Naive thymus-derived CD4-positive, alpha-beta T cell (primary cell): ENCODE data around the gene MAGI2. TPM values are rescaled to one million over a fixed set of nuclear protein-coding genes. Genes with fewer than 3 reads are reported as not detected.

ENCODE experiments used
- ATAC-seq: fragments of 150-1000 bp; cut with Tn5 transposase; 2 replicates; pipeline ENCODE4 v1.10.0; 2021; ENCODE audit warnings: mild to moderate bottlenecking, moderate library complexity
- CTCF ChIA-PET: fragments of 350-600 bp; sonication (Branson Sonifier 250); formaldehyde crosslinking; loops from one replicate; lab custom pipeline; 2021; ENCODE audit warnings: antibody characterized with exemption; lab: Charles Lee
- POLR2A ChIA-PET: fragments of 350-600 bp; sonication (Branson Sonifier 250); formaldehyde crosslinking; loops from one replicate; lab custom pipeline; 2021; ENCODE audit warnings: antibody characterized with exemption, inconsistent platforms; lab: Charles Lee
- DNase-seq, 9 donors: peaks; one replicate each; pipeline versions ENCODE4 v3.0.0 to v3.0.0-alpha.2; 2020 to 2022; ENCODE audit warnings: mixed read lengths in 1 of 9
- H3K27ac ChIP-seq: one replicate; pipeline ENCODE4 v1.7.0; 2013; ENCODE audit warnings: mild to moderate bottlenecking, low read depth, low read length, moderate library complexity
- H3K27me3 ChIP-seq, 2 donors: one replicate each; pipeline ENCODE4 v1.7.0; 2013; ENCODE audit warnings: low read length in 2 of 2, mild to moderate bottlenecking in 2 of 2, moderate library complexity in 2 of 2; ENCODE audit not compliant: control insufficient read depth in 2 of 2, insufficient read depth in 2 of 2
- H3K36me3 ChIP-seq, 3 experiments: 1 replicate in 2 of 3; 2 replicates in 1 of 3; pipeline ENCODE4 v1.7.0; 2013; ENCODE audit warnings: low read length in 3 of 3, mild to moderate bottlenecking in 3 of 3, moderate library complexity in 1 of 3; ENCODE audit not compliant: insufficient read depth in 3 of 3, control insufficient read depth in 2 of 3
- H3K4me1 ChIP-seq, 2 donors: one replicate each; pipeline ENCODE4 v1.7.0; 2013; ENCODE audit warnings: low read length in 2 of 2, mild to moderate bottlenecking in 2 of 2, moderate library complexity in 1 of 2; ENCODE audit not compliant: control insufficient read depth in 2 of 2, insufficient read depth in 2 of 2
- H3K4me3 ChIP-seq: 2 replicates; pipeline ENCODE4 v1.7.0; 2013; ENCODE audit warnings: mild to moderate bottlenecking, low read length
- H3K9me3 ChIP-seq, 3 experiments: 1 replicate in 2 of 3; 2 replicates in 1 of 3; pipeline ENCODE4 v1.7.0; 2013; ENCODE audit warnings: low read length in 3 of 3; ENCODE audit not compliant: control insufficient read depth in 2 of 3
- H3K27ac Mint-ChIP-seq, 9 donors: one replicate each; pipeline ENCODE4 v1.8.0; 2020 to 2022; ENCODE audit warnings: mixed read lengths in 9 of 9, mild to moderate bottlenecking in 8 of 9, moderate library complexity in 5 of 9, inconsistent platforms in 2 of 9
- H3K27me3 Mint-ChIP-seq, 5 donors: one replicate each; pipeline ENCODE4 v1.8.0; 2021 to 2022; ENCODE audit warnings: mixed read lengths in 5 of 5, mild to moderate bottlenecking in 1 of 5
- H3K36me3 Mint-ChIP-seq, 5 donors: one replicate each; pipeline ENCODE4 v1.8.0; 2020 to 2022; ENCODE audit warnings: mixed read lengths in 5 of 5, mild to moderate bottlenecking in 3 of 5, inconsistent platforms in 1 of 5
- H3K4me1 Mint-ChIP-seq, 7 donors: one replicate each; pipeline ENCODE4 v1.8.0; 2020 to 2022; ENCODE audit warnings: mixed read lengths in 7 of 7, mild to moderate bottlenecking in 3 of 7, inconsistent platforms in 1 of 7
- H3K4me3 Mint-ChIP-seq, 10 donors: one replicate each; pipeline ENCODE4 v1.8.0; 2020 to 2022; ENCODE audit warnings: mild to moderate bottlenecking in 10 of 10, mixed read lengths in 10 of 10, moderate library complexity in 6 of 10, inconsistent platforms in 2 of 10
- H3K9me3 Mint-ChIP-seq, 11 donors: one replicate each; pipeline ENCODE4 v1.8.0; 2020 to 2022; ENCODE audit warnings: mixed read lengths in 11 of 11, mild to moderate bottlenecking in 4 of 11, inconsistent platforms in 1 of 11, moderate library complexity in 1 of 11
- intact Hi-C, 2 donors: fragments of 100-400 bp; cut with micrococcal nuclease; formaldehyde crosslinking; loops; one replicate each; pipeline ENCODE4 v1.15.1; 2023
- polyA plus RNA-seq, 2 donors: library from polyadenylated mRNA; unstranded; fragments of 300-500 nt; fragmentation: Illumina TruSeq; gene quantifications; one replicate each; pipeline ENCODE4 v1.2.3, GENCODE V29; 2021
- total RNA-seq, 6 experiments: library from RNA in 5 of 6; stranded (reverse) in 5 of 6; gene quantifications; 1 replicate in 5 of 6; 2 replicates in 1 of 6; pipeline ENCODE4 v1.2.3 and lab custom pipeline; 2021 to 2026

The MAGI2 gene
- total and polyA plus RNA-seq, 7 experiments from 2014 or later, result 0.05 to 0.67 (median 0.15) TPM; not detected in 3

GRCh38 chr7:79307376-79307775 is 146.1 kb downstream of the MAGI2 start:
- Mint-ChIP-seq H3K9me3 (peaks cover 0 to 2% (median 0%) of the 10 kb centered on the region in 11 donors), H3K36me3 (no peaks in the 10 kb centered on the region), H3K27me3 (no peaks in the 10 kb centered on the region), H3K4me3 (no peak overlapping the region), H3K4me1 (no peaks in the 10 kb centered on the region), H3K27ac (no peak overlapping the region)
- no peaks in the 10 kb centered on the region for H3K4me1 ChIP-seq
- no peak overlapping the region for H3K27ac ChIP-seq
- no peaks in the 10 kb centered on the region for H3K36me3 ChIP-seq
- no peaks in the 10 kb centered on the region for H3K9me3 ChIP-seq
- ChIA-PET POLR2A (no interaction called here), CTCF (no interaction called here)
- H3K27me3 ChIP-seq, result no peaks in the 10 kb centered on the region
- DNase-seq (no peak), ATAC-seq (no peak)
- intact Hi-C loops, result no loop called here
- H3K4me3 ChIP-seq, result no peak overlapping the region

- ChIA-PET POLR2A (interaction anchor here (0.6 kb wide), 1 partner anchor 377 kb away, joined by 8 read pairs; no protein-coding TSS in a partner anchor), CTCF (interaction anchor here (0.6 kb wide), 1 partner anchor 755 kb away, joined by 4 read pairs; no protein-coding TSS in a partner anchor)
- no peaks in the 10 kb centered on the region for H3K27me3 Mint-ChIP-seq
- Histone ChIP-seq H3K9me3 (no peaks in the 10 kb centered on the region), H3K4me1 (no peaks in the 10 kb centered on the region), H3K27ac (no peak overlapping the region), H3K4me3 (no peak overlapping the region), H3K27me3 (no peaks in the 10 kb centered on the region), H3K36me3 (no peaks in the 10 kb centered on the region)
- H3K9me3 Mint-ChIP-seq, result peaks cover 0 to 7% (median 0%) of the 10 kb centered on the region in 11 donors
- intact Hi-C loops, result no loop called here
- no peak for DNase-seq
- H3K27ac Mint-ChIP-seq, result no peak overlapping the region
- no peak overlapping the region for H3K4me3 Mint-ChIP-seq
- H3K36me3 Mint-ChIP-seq, result no peaks in the 10 kb centered on the region
- no peaks in the 10 kb centered on the region for H3K4me1 Mint-ChIP-seq
- no peak for ATAC-seq
These were observed 148.8 kb downstream of the MAGI2 start for GRCh38 chr7:79304711-79305110.

- H3K27me3 ChIP-seq, result no peaks in the 10 kb centered on the region
- no peaks in the 10 kb centered on the region for H3K4me1 ChIP-seq
- Mint-ChIP-seq H3K4me1 (no peaks in the 10 kb centered on the region), H3K27ac (no peak overlapping the region), H3K27me3 (no peaks in the 10 kb centered on the region), H3K4me3 (no peak overlapping the region), H3K9me3 (peaks cover 0 to 8% (median 3%) of the 10 kb centered on the region in 11 donors), H3K36me3 (no peaks in the 10 kb centered on the region)
- CTCF ChIA-PET, result no interaction called here
- DNase-seq, result no peak
- POLR2A ChIA-PET, result interaction anchor here (0.5 kb wide), 1 partner anchor 23 kb away, joined by 3 read pairs; no protein-coding TSS in a partner anchor
- H3K4me3 ChIP-seq, result no peak overlapping the region
- no peaks in the 10 kb centered on the region for H3K9me3 ChIP-seq
- intact Hi-C loops, result no loop called here
- H3K27ac ChIP-seq, result no peak overlapping the region
- no peak for ATAC-seq
- H3K36me3 ChIP-seq, result no peaks in the 10 kb centered on the region
These were observed 151.2 kb downstream of the MAGI2 start for GRCh38 chr7:79302293-79302692.

- intact Hi-C loops, result no loop called here
- Mint-ChIP-seq H3K27ac (no peak overlapping the region), H3K4me1 (no peaks in the 10 kb centered on the region), H3K9me3 (peaks cover 0 to 8% (median 3%) of the 10 kb centered on the region in 11 donors), H3K27me3 (no peaks in the 10 kb centered on the region), H3K36me3 (no peaks in the 10 kb centered on the region), H3K4me3 (no peak overlapping the region)
- CTCF ChIA-PET, result interaction anchor here (1.3 kb wide), 1 partner anchor 746 kb away, joined by 3 read pairs; no protein-coding TSS in a partner anchor
- H3K36me3 ChIP-seq, result no peaks in the 10 kb centered on the region
- no peaks in the 10 kb centered on the region for H3K27me3 ChIP-seq
- POLR2A ChIA-PET, result no interaction called here
- H3K4me3 ChIP-seq, result no peak overlapping the region
- H3K9me3 ChIP-seq, result no peaks in the 10 kb centered on the region
- H3K27ac ChIP-seq, result no peak overlapping the region
- no peak for ATAC-seq
- no peak for DNase-seq
- no peaks in the 10 kb centered on the region for H3K4me1 ChIP-seq
These were observed 152.0 kb downstream of the MAGI2 start for GRCh38 chr7:79301419-79301818.

GRCh38 chr7:79300573-79300972 is 152.9 kb downstream of the MAGI2 start:
- Histone ChIP-seq H3K36me3 (no peaks in the 10 kb centered on the region), H3K9me3 (no peaks in the 10 kb centered on the region), H3K4me1 (no peaks in the 10 kb centered on the region), H3K4me3 (no peak overlapping the region), H3K27me3 (no peaks in the 10 kb centered on the region), H3K27ac (no peak overlapping the region)
- no peaks in the 10 kb centered on the region for H3K27me3 Mint-ChIP-seq
- no peak overlapping the region for H3K4me3 Mint-ChIP-seq
- DNase-seq (no peak), ATAC-seq (no peak)
- intact Hi-C loops, result no loop called here
- no peaks in the 10 kb centered on the region for H3K36me3 Mint-ChIP-seq
- CTCF ChIA-PET, result interaction anchor here (1.3 kb wide), 1 partner anchor 747 kb away, joined by 3 read pairs; no protein-coding TSS in a partner anchor
- H3K4me1 Mint-ChIP-seq, result no peaks in the 10 kb centered on the region
- H3K9me3 Mint-ChIP-seq, result peaks cover 0 to 8% (median 3%) of the 10 kb centered on the region in 11 donors
- POLR2A ChIA-PET, result no interaction called here
- H3K27ac Mint-ChIP-seq, result no peak overlapping the region

- Mint-ChIP-seq H3K9me3 (peaks cover 0 to 8% (median 2%) of the 10 kb centered on the region in 11 donors), H3K4me3 (no peak overlapping the region), H3K4me1 (no peaks in the 10 kb centered on the region), H3K36me3 (no peaks in the 10 kb centered on the region), H3K27me3 (no peaks in the 10 kb centered on the region), H3K27ac (no peak overlapping the region)
- intact Hi-C loops, result loop anchor here (1.0 to 10.0 kb wide), 7 partner anchors 611 to 1157 kb away; no protein-coding TSS in a partner anchor
- Histone ChIP-seq H3K9me3 (no peaks in the 10 kb centered on the region), H3K4me3 (no peak overlapping the region), H3K36me3 (no peaks in the 10 kb centered on the region), H3K27ac (no peak overlapping the region), H3K4me1 (no peaks in the 10 kb centered on the region), H3K27me3 (no peaks in the 10 kb centered on the region)
- ChIA-PET CTCF (interaction anchor here (0.7 to 1.7 kb wide), 7 partner anchors 23 to 928 kb away, joined by 3 to 6 read pairs (median 4); no protein-coding TSS in a partner anchor), POLR2A (no interaction called here)
- ATAC-seq (no peak), DNase-seq (no peak)
These were observed 155.2 kb downstream of the MAGI2 start for GRCh38 chr7:79298145-79298760.
